Measurements from ENCODE around the gene POLR2B. TPM values are rescaled to one million over a fixed set of nuclear protein-coding genes. Genes with fewer than 3 reads are reported as not detected.

Gene POLR2B
- total RNA-seq, 1 donor from 2014 or later, result 135 TPM

DNA sequence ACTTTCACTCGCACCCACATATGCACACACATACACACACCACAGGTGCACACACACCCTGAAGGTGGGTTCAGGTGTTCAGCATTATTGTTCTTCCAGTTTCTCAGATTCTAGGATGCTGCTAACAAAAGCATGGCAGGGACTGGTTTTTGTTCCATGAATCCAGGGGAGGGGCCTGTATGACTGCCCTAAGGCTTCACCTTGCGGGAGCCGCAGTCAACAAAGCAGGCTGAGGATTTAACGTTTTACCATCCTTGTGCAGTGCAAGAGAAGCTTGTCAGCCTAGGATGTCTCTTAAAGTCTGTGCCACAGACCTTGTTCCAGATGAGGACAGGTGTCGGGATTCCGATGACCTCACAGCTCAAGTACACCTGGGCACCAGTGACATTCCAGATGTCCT, 61.8 kb downstream of the POLR2B start:
- no peak for TF ChIP-seq CTCF (IDR thresholded peaks at IDR 0.05; ENCODE audit: partially characterized antibody, unreplicated experiment)
- H3K36me3 Mint-ChIP-seq (ENCODE audit: unreplicated experiment), result no peaks in the 10 kb centered on the region
- H3K4me1 Mint-ChIP-seq (ENCODE audit: low read depth, unreplicated experiment), result peaks cover 4% of the 10 kb centered on the region
- H3K27ac Mint-ChIP-seq (ENCODE audit: unreplicated experiment), result no peak overlapping the region
- no peak overlapping the region for H3K4me3 Mint-ChIP-seq (ENCODE audit: unreplicated experiment)
- no peaks in the 10 kb centered on the region for H3K9me3 Mint-ChIP-seq (ENCODE audit: unreplicated experiment)
- DNase-seq, result no peak
- H3K27me3 Mint-ChIP-seq (ENCODE audit: unreplicated experiment), result peaks cover 3% of the 10 kb centered on the region

- peaks cover 3% of the 10 kb centered on the region for H3K27me3 Mint-ChIP-seq (ENCODE audit: unreplicated experiment)
- H3K4me3 Mint-ChIP-seq (ENCODE audit: unreplicated experiment), result no peak overlapping the region
- TF ChIP-seq CTCF (IDR thresholded peaks at IDR 0.05; ENCODE audit: partially characterized antibody, unreplicated experiment), result no peak
- no peaks in the 10 kb centered on the region for H3K36me3 Mint-ChIP-seq (ENCODE audit: unreplicated experiment)
- no peaks in the 10 kb centered on the region for H3K9me3 Mint-ChIP-seq (ENCODE audit: unreplicated experiment)
- DNase-seq, result no peak
- peaks cover 4% of the 10 kb centered on the region for H3K4me1 Mint-ChIP-seq (ENCODE audit: low read depth, unreplicated experiment)
- H3K27ac Mint-ChIP-seq (ENCODE audit: unreplicated experiment), result no peak overlapping the region
Measured at GRCh38 chr4:57041020-57041419, 62.3 kb downstream of the POLR2B start.

- H3K27me3 Mint-ChIP-seq (ENCODE audit: unreplicated experiment), result peaks cover 2% of the 10 kb centered on the region
- H3K4me3 Mint-ChIP-seq (ENCODE audit: unreplicated experiment), result no peak overlapping the region
- no peaks in the 10 kb centered on the region for H3K9me3 Mint-ChIP-seq (ENCODE audit: unreplicated experiment)
- H3K4me1 Mint-ChIP-seq (ENCODE audit: low read depth, unreplicated experiment), result peaks cover 4% of the 10 kb centered on the region
- no peak for TF ChIP-seq CTCF (IDR thresholded peaks at IDR 0.05; ENCODE audit: partially characterized antibody, unreplicated experiment)
- H3K36me3 Mint-ChIP-seq (ENCODE audit: unreplicated experiment), result peaks cover 7% of the 10 kb centered on the region
- no peak for DNase-seq
- no peak overlapping the region for H3K27ac Mint-ChIP-seq (ENCODE audit: unreplicated experiment)
Measured at GRCh38 chr4:57042711-57043169, 64.0 kb downstream of the POLR2B start.

- no peak overlapping the region for H3K27ac Mint-ChIP-seq (ENCODE audit: unreplicated experiment)
Measured at GRCh38 chr4:57043347-57044251, 64.9 kb downstream of the POLR2B start.

More at GRCh38 chr4:57043347-57044251, 64.9 kb downstream of the POLR2B start:
- H3K9me3 Mint-ChIP-seq (ENCODE audit: unreplicated experiment), result no peaks in the 10 kb centered on the region
- no peak overlapping the region for H3K4me3 Mint-ChIP-seq (ENCODE audit: unreplicated experiment)
- no peak for TF ChIP-seq CTCF (IDR thresholded peaks at IDR 0.05; ENCODE audit: partially characterized antibody, unreplicated experiment)
- no peaks in the 10 kb centered on the region for H3K4me1 Mint-ChIP-seq (ENCODE audit: low read depth, unreplicated experiment)
- no peaks in the 10 kb centered on the region for H3K27me3 Mint-ChIP-seq (ENCODE audit: unreplicated experiment)
- H3K36me3 Mint-ChIP-seq (ENCODE audit: unreplicated experiment), result peaks cover 7% of the 10 kb centered on the region
- no peak for DNase-seq
